H9 (cell line): ENCODE results near the gene MRFAP1. TPM values are rescaled to one million over a fixed set of nuclear protein-coding genes. Genes with fewer than 3 reads are reported as not detected.

Experiments used
- DNase-seq: peaks from one replicate; pipeline ENCODE4 v3.0.0-alpha.2; 2017
- H2AFZ ChIP-seq: one replicate; pipeline ENCODE4 v1.6.1; 2013; ENCODE audit warnings: mild to moderate bottlenecking, low read length, control low read depth, moderate library complexity
- H2AK5ac ChIP-seq: 2 replicates; pipeline ENCODE4 v1.6.1; 2013; ENCODE audit warnings: low read length, control low read depth, mixed read lengths; ENCODE audit not compliant: insufficient read length
- H2BK120ac ChIP-seq: one replicate; pipeline ENCODE4 v1.6.1; 2013; ENCODE audit warnings: low read depth, mild to moderate bottlenecking, low read length, control low read depth, inconsistent platforms; ENCODE audit not compliant: poor library complexity, severe bottlenecking
- H2BK12ac ChIP-seq: 2 replicates; pipeline ENCODE4 v1.6.1; 2013; ENCODE audit warnings: low read length, control low read depth, mixed read lengths, low read depth; ENCODE audit not compliant: insufficient read length
- H2BK15ac ChIP-seq: 2 replicates; pipeline ENCODE4 v1.6.1; 2013; ENCODE audit warnings: low read depth, low read length, control low read depth
- H2BK20ac ChIP-seq: one replicate; pipeline ENCODE4 v1.6.1; 2013; ENCODE audit warnings: low read depth, mild to moderate bottlenecking, low read length, control low read depth, inconsistent platforms; ENCODE audit not compliant: poor library complexity, severe bottlenecking
- H2BK5ac ChIP-seq: 2 replicates; pipeline ENCODE4 v1.6.1; 2013; ENCODE audit warnings: low read length, control low read depth, mixed read lengths; ENCODE audit not compliant: insufficient read length
- H3K14ac ChIP-seq: 2 replicates; pipeline ENCODE4 v1.6.1; 2013; ENCODE audit warnings: low read length, control low read depth; ENCODE audit not compliant: insufficient read depth
- H3K18ac ChIP-seq: 2 replicates; pipeline ENCODE4 v1.6.1; 2013; ENCODE audit warnings: low read depth, mild to moderate bottlenecking, mixed read lengths, low read length, control low read depth; ENCODE audit not compliant: insufficient read length
- H3K23ac ChIP-seq: 2 replicates; pipeline ENCODE4 v1.6.1; 2013; ENCODE audit warnings: low read length, control low read depth, mixed read lengths, low read depth; ENCODE audit not compliant: insufficient read length
- H3K23me2 ChIP-seq: 2 replicates; pipeline ENCODE4 v1.6.1; 2013; ENCODE audit warnings: low read depth, mild to moderate bottlenecking, mixed read lengths, low read length, control low read depth; ENCODE audit not compliant: insufficient read length, poor library complexity, severe bottlenecking
- H3K27ac ChIP-seq: 2 replicates; pipeline ENCODE4 v1.5.1; 2013; ENCODE audit warnings: low read length, control low read depth, mixed read lengths, low read depth; ENCODE audit not compliant: insufficient read length
- H3K27me3 ChIP-seq: 2 replicates; pipeline ENCODE4 v1.6.1; 2013; ENCODE audit warnings: low read length, control low read depth, inconsistent platforms; ENCODE audit not compliant: insufficient read depth
- H3K4ac ChIP-seq: 2 replicates; pipeline ENCODE4 v1.6.1; 2013; ENCODE audit warnings: low read depth, mild to moderate bottlenecking, control low read depth, inconsistent platforms, low read length, moderate library complexity
- H3K4me1 ChIP-seq: 2 replicates; pipeline ENCODE4 v1.6.1; 2013; ENCODE audit warnings: low read length, control low read depth, inconsistent platforms; ENCODE audit not compliant: insufficient read depth
- H3K4me2 ChIP-seq: 2 replicates; pipeline ENCODE4 v1.6.1; 2013; ENCODE audit warnings: low read length, control low read depth, mixed read lengths; ENCODE audit not compliant: insufficient read length, insufficient read depth
- H3K56ac ChIP-seq: 2 replicates; pipeline ENCODE4 v1.6.1; 2013; ENCODE audit warnings: low read depth, mild to moderate bottlenecking, mixed read lengths, low read length, control low read depth; ENCODE audit not compliant: insufficient read length
- H3K79me1 ChIP-seq: 2 replicates; pipeline ENCODE4 v1.6.1; 2013; ENCODE audit warnings: low read depth, mild to moderate bottlenecking, moderate library complexity, low read length, control low read depth, inconsistent platforms; ENCODE audit not compliant: insufficient read depth, poor library complexity, severe bottlenecking
- H3K79me2 ChIP-seq: 2 replicates; pipeline ENCODE4 v1.6.1; 2013; ENCODE audit warnings: low read length, control low read depth, inconsistent platforms; ENCODE audit not compliant: insufficient read depth
- H3K9ac ChIP-seq: 2 replicates; pipeline ENCODE4 v1.6.1; 2013; ENCODE audit warnings: low read length, control low read depth, mixed read lengths; ENCODE audit not compliant: insufficient read length; ENCODE audit errors: extremely low read depth
- H3K9me3 ChIP-seq: one replicate; pipeline ENCODE4 v1.6.1; 2013; ENCODE audit warnings: low read depth, low read length, inconsistent platforms; ENCODE audit not compliant: control insufficient read depth
- H3T11ph ChIP-seq: one replicate; pipeline ENCODE4 v1.6.1; 2013; ENCODE audit warnings: mild to moderate bottlenecking, low read length, control low read depth, inconsistent platforms
- H4K20me1 ChIP-seq: one replicate; pipeline ENCODE4 v1.6.1; 2013; ENCODE audit not compliant: control insufficient read depth, insufficient read length, insufficient read depth
- H4K5ac ChIP-seq: 2 replicates; pipeline ENCODE4 v1.6.1; 2013; ENCODE audit warnings: low read depth, mild to moderate bottlenecking, mixed read lengths, low read length, control low read depth; ENCODE audit not compliant: insufficient read length
- H4K8ac ChIP-seq: replicated peaks from 2 replicates; pipeline ENCODE4 v1.6.1; 2013; ENCODE audit warnings: low read length, control low read depth, mixed read lengths, low read depth; ENCODE audit not compliant: insufficient read length
- H4K91ac ChIP-seq: 2 replicates; pipeline ENCODE4 v1.6.1; 2013; ENCODE audit warnings: low read depth, mild to moderate bottlenecking, moderate library complexity, mixed read lengths, low read length, control low read depth; ENCODE audit not compliant: insufficient read length
- H3K27ac Mint-ChIP-seq, 3 experiments: 2 replicates in 2 of 3; 3 replicates in 1 of 3; pipeline ENCODE4 v1.8.0; 2020 to 2021; ENCODE audit warnings: mixed read lengths in 3 of 3, mild to moderate bottlenecking in 1 of 3, moderate library complexity in 1 of 3
- H3K27me3 Mint-ChIP-seq: 2 replicates; pipeline ENCODE4 v1.8.0; 2021; ENCODE audit warnings: low read depth, mild to moderate bottlenecking, moderate library complexity, mixed read lengths
- H3K36me3 Mint-ChIP-seq, 3 experiments: 2 replicates in 2 of 3; 3 replicates in 1 of 3; pipeline ENCODE4 v1.8.0; 2020 to 2021; ENCODE audit warnings: low read depth in 3 of 3, mixed read lengths in 3 of 3; ENCODE audit not compliant: insufficient read depth in 1 of 3
- H3K4me1 Mint-ChIP-seq, 2 experiments: 2 replicates each; pipeline ENCODE4 v1.8.0; 2020; ENCODE audit warnings: mixed read lengths in 2 of 2
- H3K4me3 Mint-ChIP-seq, 2 experiments: 2 replicates in 1 of 2; 3 replicates in 1 of 2; pipeline ENCODE4 v1.8.0; 2020 to 2021; ENCODE audit warnings: mild to moderate bottlenecking in 2 of 2, mixed read lengths in 2 of 2, moderate library complexity in 1 of 2
- H3K9me3 Mint-ChIP-seq, 2 experiments: 2 replicates in 1 of 2; 3 replicates in 1 of 2; pipeline ENCODE4 v1.8.0; 2020; ENCODE audit warnings: mild to moderate bottlenecking in 2 of 2, mixed read lengths in 2 of 2, moderate library complexity in 1 of 2
- WGBS: extraction: QIAGEN DNeasy Blood & Tissue Kit; methylation state at CpG from one replicate; pipeline ENCODE4 v1.1.7; 2013; ENCODE audit warnings: missing lambda C conversion rate, low lambda C conversion rate, mixed read lengths; ENCODE audit not compliant: insufficient read length; ENCODE audit errors: extremely low coverage; 5-methylcytosine and 5-hydroxymethylcytosine counted together
- total RNA-seq: library from RNA; stranded (reverse); gene quantifications from 2 replicates; pipeline ENCODE4 v1.2.1, GENCODE V29; 2021
- TF ChIP-seq, protein P1 (sequence below): fragments of 200-600 bp; sonication (generic); conservative IDR thresholded peaks from 3 replicates; pipeline ENCODE4 v1.8.0; 2021; ENCODE audit warnings: antibody characterized with exemption, mild to moderate bottlenecking

The MRFAP1 gene
- total RNA-seq, 1 experiment from 2014 or later: 328 TPM

DNA sequence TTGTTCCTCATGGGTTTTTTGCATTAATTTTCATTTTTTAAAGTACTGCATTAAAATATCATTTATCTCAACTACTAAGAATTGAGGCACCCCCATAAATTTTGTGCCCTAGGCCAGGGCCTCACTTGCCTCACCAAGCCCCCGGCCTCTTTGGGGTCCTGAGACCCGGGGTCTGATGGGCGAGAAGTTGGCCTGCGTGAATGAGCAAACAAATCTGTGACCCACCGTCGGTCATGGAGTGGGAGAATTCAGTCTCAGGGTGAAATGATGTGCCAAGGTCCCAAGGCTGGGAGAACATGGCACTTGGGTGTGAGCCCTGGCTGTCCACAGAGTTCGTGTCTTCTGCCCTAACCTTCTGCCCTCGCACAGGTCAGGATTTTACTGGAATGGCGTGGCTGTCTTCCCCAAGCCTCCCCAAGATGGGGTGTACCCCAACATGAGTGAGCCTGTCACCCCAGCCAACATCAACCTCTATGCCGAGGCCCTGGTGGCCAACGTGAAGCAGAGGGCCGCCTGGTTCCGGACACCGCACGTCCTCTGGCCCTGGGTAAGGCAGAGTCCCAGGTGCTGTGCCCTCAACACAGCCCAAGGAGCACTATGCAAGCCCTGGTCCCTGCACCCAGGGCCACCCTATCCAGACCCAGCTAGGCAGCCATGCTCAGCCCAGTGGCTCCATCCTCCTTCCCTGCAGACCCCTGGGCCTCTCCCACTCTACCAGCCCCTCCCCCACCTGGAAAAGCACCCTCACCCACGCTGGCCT lies 47.5 kb upstream of the MRFAP1 start:
- Histone ChIP-seq H2BK15ac (no peak overlapping the region), H3K4me2 (no peak overlapping the region), H4K5ac (no peak overlapping the region), H3K23me2 (no peaks in the 10 kb centered on the region), H3K4ac (no peak overlapping the region), H3K4me1 (no peaks in the 10 kb centered on the region), H3K23ac (no peak overlapping the region), H3K27me3 (no peaks in the 10 kb centered on the region), H3K79me2 (no peaks in the 10 kb centered on the region), H2BK20ac (no peak overlapping the region), H4K20me1 (no peaks in the 10 kb centered on the region), H3K56ac (no peak overlapping the region), H2BK5ac (no peak overlapping the region), H3K79me1 (no peaks in the 10 kb centered on the region), H3K9ac (no peak overlapping the region), H3K27ac (no peak overlapping the region), H2AK5ac (no peak overlapping the region), H2BK120ac (no peak overlapping the region), H3T11ph (no peak overlapping the region), H3K18ac (no peak overlapping the region), H4K8ac (no peak overlapping the region), H2AFZ (no peak overlapping the region), H3K9me3 (no peaks in the 10 kb centered on the region), H3K14ac (no peak overlapping the region; the same call in 1 of the 2 replicates), H2BK12ac (no peak overlapping the region), H4K91ac (no peak overlapping the region)
- Mint-ChIP-seq H3K27me3 (0 out of 2 replicates have a peak, but pooled peaks cover 2% of the 10 kb centered on the region), H3K4me3 (no peak overlapping the region), H3K27ac (no peak overlapping the region), H3K9me3 (no peaks in the 10 kb centered on the region; a peak in 1 of 5 replicates), H3K36me3 (peaks cover 0 to 4% (median 0%) of the 10 kb centered on the region in 3 experiments; a peak in 2 of 7 replicates), H3K4me1 (0 out of 4 replicates have a peak, but pooled peaks cover 0 to 8% of the 10 kb centered on the region in 2 experiments)
- WGBS: no CpG with 5 or more reads among the region's 16 CpGs
- TF ChIP-seq, protein P1, sequence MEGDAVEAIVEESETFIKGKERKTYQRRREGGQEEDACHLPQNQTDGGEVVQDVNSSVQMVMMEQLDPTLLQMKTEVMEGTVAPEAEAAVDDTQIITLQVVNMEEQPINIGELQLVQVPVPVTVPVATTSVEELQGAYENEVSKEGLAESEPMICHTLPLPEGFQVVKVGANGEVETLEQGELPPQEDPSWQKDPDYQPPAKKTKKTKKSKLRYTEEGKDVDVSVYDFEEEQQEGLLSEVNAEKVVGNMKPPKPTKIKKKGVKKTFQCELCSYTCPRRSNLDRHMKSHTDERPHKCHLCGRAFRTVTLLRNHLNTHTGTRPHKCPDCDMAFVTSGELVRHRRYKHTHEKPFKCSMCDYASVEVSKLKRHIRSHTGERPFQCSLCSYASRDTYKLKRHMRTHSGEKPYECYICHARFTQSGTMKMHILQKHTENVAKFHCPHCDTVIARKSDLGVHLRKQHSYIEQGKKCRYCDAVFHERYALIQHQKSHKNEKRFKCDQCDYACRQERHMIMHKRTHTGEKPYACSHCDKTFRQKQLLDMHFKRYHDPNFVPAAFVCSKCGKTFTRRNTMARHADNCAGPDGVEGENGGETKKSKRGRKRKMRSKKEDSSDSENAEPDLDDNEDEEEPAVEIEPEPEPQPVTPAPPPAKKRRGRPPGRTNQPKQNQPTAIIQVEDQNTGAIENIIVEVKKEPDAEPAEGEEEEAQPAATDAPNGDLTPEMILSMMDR: no peak
- no peak for DNase-seq
